ENCODE data around the gene TINAG. TPM values are rescaled to one million over a fixed set of nuclear protein-coding genes. Genes with fewer than 3 reads are reported as not detected.

The TINAG gene, protein sequence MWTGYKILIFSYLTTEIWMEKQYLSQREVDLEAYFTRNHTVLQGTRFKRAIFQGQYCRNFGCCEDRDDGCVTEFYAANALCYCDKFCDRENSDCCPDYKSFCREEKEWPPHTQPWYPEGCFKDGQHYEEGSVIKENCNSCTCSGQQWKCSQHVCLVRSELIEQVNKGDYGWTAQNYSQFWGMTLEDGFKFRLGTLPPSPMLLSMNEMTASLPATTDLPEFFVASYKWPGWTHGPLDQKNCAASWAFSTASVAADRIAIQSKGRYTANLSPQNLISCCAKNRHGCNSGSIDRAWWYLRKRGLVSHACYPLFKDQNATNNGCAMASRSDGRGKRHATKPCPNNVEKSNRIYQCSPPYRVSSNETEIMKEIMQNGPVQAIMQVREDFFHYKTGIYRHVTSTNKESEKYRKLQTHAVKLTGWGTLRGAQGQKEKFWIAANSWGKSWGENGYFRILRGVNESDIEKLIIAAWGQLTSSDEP
- not detected for total RNA-seq

DNA sequence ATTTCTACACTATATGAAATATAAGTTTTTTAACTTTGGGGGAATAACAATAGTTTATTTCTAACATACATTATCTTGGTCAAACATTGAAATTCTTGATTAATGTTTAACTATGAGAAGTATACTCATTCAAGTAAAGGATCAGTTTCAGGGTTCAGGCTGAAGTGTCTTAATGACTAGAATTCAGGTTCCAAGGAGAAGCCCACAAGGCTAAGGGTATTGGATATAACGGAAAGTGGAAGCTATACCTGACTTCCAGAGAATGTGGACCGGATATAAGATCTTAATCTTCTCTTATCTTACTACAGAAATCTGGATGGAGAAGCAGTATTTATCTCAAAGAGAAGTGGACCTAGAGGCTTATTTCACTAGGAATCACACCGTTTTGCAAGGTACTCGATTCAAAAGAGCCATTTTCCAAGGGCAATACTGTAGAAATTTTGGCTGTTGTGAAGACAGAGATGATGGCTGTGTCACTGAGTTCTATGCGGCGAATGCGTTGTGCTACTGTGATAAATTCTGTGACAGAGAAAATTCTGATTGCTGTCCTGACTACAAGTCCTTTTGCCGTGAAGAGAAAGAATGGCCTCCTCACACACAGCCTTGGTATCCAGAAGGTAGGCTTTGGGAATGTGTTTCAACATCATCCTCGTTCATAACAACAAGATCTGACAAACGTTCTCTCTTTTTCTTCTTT lies at the start of gene TINAG:
Gene TINAG (plus strand): TSS at position 153 of the 697 bp plus-strand sequence. CDS start 110 bp downstream, at position 263.
- no peak for ATAC-seq

DNA sequence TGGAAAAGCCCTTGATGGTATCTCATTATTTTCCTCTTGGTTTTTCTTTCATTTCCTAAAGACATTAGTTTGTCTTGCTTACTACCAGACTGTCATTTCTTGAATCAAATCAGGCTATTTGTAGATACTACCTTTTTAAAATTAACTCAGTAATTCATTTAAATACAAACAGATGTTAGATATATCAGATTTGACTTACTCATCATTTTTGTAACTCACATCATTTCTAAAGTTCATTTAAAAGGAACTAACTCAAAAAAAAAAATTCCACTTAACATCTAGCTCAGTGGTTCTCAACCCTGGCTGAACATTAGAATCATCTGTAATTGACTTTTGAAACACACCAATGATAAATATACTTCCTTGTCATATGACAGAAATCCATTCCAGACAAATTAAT lies 48.2 kb upstream of the TINAG start:
- ATAC-seq, result no peak

DNA sequence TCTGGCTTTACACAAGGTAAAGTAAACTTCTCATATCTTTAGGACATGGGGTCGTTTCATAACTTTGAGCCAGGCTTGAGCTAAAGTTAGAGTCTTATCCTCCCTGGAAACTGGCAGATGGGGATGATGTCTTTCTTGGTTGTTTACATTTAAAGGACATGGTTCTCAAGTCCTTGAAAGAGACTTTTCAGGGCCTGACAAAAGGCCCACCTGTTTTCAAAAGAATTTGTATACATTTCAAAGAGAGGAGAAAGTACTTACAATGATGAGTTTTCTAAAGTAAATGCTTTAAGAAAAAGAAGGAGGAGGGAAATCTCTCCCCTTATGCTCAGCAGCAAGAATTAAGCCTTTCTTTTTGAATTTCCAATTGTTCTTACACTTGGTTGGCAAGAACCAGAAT lies 45.7 kb upstream of the TINAG start:
- ATAC-seq, result no peak

DNA sequence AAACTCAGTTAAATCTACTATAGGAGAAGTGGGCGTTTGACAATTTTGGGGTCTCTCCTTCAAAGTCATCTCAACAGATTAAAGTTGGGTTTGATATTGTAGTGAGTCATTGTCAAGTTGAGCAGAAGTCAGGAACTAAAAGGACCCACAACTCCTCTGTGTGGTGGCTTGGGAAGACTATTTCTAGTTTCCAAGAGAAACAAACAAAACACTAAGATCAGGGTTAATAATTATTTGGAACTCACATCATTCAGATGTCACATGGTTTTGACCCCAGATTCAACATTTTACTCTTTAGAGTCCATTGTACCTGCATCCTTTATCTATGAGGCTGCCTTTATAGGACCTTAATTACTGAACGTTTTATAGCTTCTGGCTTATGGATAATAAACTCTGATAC lies 45.3 kb upstream of the TINAG start:
- no peak for ATAC-seq

DNA sequence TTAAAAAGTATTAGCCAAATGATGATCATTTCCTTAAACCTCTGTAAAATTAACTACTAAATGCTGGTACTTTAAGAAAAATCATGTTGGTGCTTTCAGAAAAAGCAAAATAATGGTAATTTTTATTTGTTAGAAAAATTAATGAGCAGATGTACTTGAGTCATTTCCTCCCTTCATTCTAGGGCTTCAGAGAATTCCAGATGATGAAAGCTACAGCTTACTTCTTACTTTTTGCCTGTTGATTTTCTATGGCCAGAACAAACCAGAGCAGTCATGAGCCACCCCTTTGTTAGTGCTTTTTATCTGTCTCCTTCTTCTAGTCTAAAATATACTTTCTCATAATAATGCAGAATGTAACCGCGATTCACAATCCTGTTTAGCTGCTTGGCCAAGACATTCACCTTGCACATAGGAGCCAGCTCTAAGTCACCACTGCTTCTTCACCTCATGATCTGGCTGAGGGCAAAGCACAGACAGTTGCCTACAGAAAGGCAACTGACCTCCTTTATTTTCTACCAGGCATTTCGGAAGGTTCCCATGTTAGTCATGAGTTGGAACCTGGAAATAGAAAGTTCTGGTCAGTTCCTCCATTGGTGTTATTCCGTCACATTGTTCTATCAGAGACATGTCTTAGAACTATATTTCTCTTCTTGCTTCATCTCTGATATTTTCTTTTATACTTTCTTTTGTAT lies 43.5 kb upstream of the TINAG start:
- no peak for ATAC-seq

GRCh38 chr6:54266400-54266923 lies 41.8 kb upstream of the TINAG start:
- ATAC-seq, result no peak

DNA sequence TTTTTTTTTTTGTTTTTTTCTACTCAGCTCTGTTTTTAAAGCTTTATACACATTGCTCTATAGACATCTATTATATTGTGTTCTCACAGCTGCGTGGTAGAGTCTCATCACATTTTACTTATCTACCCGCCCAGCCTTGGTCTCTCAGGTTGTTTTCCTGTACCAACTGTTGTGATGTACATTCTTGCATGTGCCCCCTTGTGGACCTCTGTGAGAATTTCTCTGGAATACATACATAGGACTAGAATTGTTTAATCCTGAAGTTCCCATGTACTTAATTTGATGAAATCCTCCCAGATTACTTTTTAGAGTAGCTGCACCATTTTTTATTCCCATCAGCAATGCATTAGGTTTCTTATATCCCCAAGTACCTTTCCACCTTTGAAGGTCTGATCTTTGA lies 40.4 kb upstream of the TINAG start:
- no peak for ATAC-seq

DNA sequence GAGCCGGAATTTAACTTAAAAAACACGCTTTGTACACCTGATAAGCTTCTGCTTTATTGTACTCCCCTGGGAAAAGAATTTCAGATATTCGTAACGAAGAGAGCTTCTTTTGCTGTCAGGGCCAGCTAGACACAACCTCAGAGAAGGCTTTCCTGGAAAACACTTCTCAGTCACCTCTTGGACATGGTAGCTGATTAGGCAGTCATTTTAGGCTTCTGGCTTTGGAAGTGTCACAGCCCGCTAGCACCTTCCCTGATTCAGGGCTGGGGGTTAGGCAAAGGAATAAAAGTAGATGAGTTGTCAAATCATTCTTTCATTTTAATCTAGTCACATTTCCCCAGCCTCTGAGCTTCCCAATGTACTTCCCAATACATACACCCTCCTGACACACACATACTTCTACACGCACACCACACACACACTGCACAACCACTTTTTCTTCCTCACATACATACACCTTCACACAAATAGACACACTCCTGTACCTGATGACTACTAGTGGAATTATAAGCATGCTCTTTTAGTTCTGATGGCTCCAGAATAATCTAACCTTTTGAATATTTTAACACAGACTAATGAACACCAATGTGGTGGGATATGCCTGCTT lies 34.9 kb upstream of the TINAG start:
- no peak for ATAC-seq

DNA sequence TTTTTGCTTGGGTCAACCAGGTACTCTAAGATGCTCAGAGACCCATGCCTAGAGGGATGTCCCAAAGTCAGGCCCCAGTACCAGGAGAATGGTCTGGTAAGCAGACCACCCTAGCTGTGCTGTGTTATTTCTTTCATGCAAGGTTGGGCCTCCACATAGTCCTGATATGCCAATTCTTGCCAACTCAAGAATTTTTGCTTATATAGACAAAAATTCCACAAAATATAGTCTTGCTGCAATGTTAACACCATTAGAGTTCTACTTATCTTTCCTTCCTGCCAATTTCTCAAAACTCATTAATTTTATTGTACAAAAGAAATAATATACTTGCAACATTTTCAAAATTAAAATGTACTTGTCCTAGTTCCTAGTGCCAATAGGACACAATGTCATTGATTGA lies 33.9 kb upstream of the TINAG start:
- ATAC-seq, result no peak

- peak; percentile 78 for ATAC-seq
These were observed 26.1 kb upstream of the TINAG start for GRCh38 chr6:54282186-54282585.

DNA sequence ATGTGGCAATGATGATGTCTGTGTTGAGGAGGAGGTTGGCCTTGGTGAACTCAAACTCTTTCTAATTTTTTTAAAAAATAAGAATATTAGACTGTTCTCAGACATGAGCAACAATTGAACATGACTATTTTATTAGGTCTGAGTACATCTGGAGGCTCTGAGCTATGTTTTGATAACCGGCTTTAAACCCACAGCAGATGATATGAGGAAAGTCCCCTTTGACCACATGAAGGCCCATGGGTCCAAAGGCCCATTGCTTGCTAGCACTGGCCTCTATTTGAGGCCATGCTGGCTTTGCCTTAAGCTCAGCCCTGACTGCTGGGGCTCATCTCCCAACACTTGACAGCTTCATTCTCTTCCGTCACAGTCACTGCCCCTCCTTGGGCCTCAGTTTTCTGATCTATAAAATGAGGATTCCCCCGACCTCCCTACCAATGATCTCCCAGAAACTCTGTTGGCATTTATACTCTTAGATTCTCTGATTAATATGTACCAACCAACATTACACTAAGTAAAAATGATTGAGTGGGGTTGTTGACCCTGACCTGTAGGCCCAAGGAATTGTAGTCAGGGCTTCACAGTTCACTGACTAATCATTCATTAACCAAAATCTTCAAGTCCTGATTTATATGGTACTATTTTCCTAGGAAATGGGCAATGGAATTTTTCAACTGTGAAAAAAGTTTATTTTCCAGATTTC lies 23.9 kb upstream of the TINAG start:
- no peak for ATAC-seq

GRCh38 chr6:54285595-54285994 lies 22.6 kb upstream of the TINAG start:
- ATAC-seq, result no peak

DNA sequence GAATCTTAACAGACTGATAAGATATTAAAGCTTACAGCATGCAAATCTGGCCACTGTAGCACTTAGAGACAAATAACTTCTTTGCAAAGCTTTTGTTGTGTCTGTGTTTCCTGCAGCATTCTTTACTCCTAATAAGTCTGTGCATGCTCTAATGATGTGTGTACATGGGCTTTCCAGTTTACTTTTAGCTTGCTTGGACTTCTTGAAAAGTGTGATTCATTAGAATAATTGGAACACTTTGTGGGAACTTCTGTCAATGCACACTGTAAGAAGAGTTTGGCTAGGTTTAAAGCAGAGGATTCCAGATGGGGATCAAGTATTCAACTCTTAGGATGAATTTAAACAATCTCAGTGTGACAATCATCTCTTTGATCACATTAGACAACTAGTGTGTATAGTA lies 22.1 kb upstream of the TINAG start:
- peak; percentile 62 for ATAC-seq

DNA sequence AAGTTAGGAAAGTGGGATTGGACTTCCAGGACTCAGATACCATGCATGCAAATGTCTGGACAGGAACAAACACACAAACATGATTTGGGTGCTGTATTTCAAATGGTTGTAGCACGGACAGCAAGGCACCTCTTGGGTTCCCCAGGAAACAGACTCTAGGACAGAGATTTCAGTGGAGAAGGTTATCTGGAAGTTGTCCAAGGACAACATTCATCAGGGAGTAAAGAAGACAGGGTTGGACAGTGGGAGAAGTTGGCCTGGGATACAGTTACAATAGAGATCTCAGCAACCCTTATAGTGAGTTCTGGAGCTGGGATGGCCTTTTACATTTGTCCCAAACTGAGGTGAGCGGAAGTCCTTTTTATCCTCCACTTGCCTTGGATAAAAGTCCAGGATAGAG lies 19.8 kb upstream of the TINAG start:
- ATAC-seq, result no peak

DNA sequence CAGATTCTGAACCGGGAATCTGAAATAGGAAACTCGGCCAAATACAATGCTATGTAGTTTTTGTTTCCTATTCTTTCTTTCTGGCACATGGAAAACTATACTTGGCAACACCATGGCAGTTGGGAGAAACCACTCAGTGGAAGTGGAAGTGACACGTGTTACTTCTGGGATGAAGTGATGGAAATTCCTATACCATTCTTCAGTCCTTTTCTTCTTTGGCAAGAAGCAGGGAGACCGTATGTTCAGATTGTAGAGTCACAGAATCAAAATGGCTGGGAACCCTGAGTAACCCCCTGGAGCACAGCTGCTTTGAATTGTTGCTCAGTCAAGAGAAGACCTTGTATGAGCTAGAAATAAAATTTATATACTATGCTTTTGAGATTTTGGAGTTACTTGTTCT lies 18.8 kb upstream of the TINAG start:
- ATAC-seq, result no peak

DNA sequence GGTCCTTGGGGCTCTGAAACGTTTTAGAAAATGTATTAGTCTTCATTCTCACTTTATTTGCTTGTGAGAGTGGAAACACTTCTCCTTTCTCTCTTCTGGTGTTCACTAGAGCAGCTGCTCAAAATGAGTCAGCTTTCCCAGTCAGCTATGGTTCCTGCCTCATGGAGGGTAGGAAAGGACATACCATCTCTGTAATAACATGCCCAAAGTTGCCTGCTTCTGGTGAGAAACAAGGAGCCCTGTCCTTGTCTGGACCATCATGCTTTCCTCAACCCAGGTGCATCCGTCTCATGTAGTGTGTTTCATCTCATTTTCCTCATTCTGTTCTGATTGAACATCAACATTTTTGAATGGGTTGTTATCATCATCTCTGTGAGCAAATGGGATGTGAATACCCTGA lies 17.1 kb upstream of the TINAG start:
- ATAC-seq, result peak; percentile 74

GRCh38 chr6:54291738-54292137 lies 16.5 kb upstream of the TINAG start:
- no peak for ATAC-seq

DNA sequence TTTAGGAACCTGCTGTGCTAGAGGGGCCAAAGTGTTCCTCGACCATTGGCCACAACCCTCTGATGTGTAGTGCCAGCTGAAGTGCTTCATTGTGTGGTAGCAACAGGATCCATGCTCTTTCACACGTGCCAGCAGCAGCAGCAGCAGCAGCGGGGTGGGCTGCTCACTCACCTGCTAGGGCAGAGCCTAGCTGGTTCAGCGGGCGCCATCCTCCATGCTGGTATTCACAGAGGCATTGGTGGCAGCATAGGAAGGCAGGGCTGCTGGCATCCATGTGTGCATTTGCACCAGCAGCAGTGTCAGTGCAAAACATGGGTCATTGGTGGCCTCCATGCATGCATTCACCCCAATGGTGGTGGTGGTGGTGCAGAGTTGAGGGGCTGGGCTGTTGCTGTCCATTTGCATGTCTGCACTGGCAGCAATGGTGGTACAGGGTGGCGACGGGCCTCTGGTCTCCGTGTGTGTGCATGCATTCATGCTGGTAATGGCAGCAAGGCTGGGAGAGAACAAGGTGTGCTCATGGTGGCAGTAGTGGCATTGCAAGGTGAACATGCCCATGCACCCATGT lies 13.2 kb upstream of the TINAG start:
- no peak for ATAC-seq

DNA sequence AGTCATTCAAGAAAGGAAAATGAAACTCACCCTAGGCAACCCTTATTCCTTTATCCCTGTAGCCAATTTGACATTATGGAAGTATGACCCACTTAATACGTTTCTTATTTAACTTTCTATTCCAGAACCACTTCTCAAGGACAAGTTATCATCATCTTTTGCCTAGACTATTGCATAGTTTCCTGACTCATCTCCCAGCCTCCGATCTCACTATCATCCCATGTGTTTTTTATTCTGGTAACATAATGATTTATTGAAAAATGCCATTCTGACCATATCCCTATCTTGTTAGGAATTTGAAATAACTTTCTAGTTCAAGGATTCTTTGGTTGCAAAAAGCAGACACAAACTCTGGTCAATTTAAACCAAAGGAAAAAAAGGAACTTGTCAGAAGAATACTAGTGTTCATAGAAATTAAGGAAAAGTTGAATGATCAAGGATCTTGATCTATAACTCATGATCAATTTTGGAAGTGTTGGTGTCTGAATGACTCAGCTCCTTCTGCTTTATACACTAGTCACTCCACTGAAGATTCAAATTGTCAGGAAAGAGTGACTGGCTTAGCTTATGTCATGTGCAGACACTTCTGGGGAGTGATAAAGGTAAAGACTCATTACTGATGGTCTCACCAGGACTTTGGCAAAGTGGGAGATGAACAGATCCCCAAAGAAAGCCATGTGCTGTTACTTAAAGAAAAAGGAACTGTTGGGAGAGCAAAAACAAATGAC lies 8.5 kb upstream of the TINAG start:
- ATAC-seq, result no peak

DNA sequence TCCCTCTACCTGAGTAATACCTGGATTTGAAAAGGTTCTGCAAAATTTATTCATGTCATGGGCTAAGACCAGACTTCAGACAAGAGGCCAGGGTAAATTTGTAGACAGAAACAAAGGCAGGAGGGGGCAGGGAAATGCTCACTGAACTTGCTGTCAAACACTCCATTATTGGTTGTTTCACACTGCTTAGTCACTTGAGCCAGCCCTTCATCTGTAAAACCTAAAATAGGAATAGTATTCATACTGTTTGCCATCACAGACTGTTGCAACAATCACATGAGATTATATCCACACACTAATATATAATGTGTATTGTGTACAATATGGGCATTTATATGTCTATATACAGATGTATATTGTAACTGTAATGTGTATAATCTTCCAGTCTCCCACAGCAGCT lies 6.5 kb upstream of the TINAG start:
- no peak for ATAC-seq

GRCh38 chr6:54307439-54307910 lies 766 bp upstream of the TINAG start:
- ATAC-seq, result no peak

Measured in esophagus mucosa (tissue), 1 donor.